Esophagus squamous epithelium (tissue), 5 donors: Measurements from ENCODE around the gene TTC21A. TPM values are rescaled to one million over a fixed set of nuclear protein-coding genes. Genes with fewer than 3 reads are reported as not detected.
A peak's percentile ranks its signal among the peaks of the same experiment; 100 is the strongest.

ENCODE experiments used
- DNase-seq: peaks from one replicate; lab custom pipeline; 2025; lab: John Stamatoyannopoulos, UW
- H3K27ac ChIP-seq, 4 donors: fragments of 200-600 bp; sonication (generic); one replicate each; pipeline ENCODE4 v1.5.1; 2016 to 2019; ENCODE audit warnings: mild to moderate bottlenecking in 1 of 4
- H3K27me3 ChIP-seq, 4 donors: fragments of 200-600 bp; sonication (generic); 1 replicate in 3 of 4; 2 replicates in 1 of 4; pipeline versions ENCODE4 v1.5.1 to v1.6.0; 2017 to 2021; ENCODE audit warnings: antibody characterized with exemption in 1 of 4
- H3K36me3 ChIP-seq, 3 donors: fragments of 200-600 bp; sonication (generic); one replicate each; pipeline ENCODE4 v1.5.1; 2016 to 2019
- H3K4me1 ChIP-seq, 3 donors: fragments of 200-600 bp; sonication (generic); one replicate each; pipeline ENCODE4 v1.5.1; 2017 to 2019
- H3K4me3 ChIP-seq, 4 donors: fragments of 200-600 bp; sonication (generic); 1 replicate in 3 of 4; 2 replicates in 1 of 4; pipeline ENCODE4 v1.5.1; 2016 to 2019; ENCODE audit warnings: mild to moderate bottlenecking in 2 of 4, moderate library complexity in 1 of 4
- H3K9me3 ChIP-seq, 3 donors: fragments of 200-600 bp; sonication (generic); one replicate each; pipeline ENCODE4 v1.5.1; 2016 to 2019
- CTCF ChIP-seq, 6 experiments: fragments of 450-650 bp in 4 of 6; fragments of 200-600 bp in 2 of 6; sonication (generic) in 2 of 6; IDR thresholded peaks; one replicate each; pipeline ENCODE4 v1.5.1; 2016 to 2019; ENCODE audit warnings: antibody characterized with exemption in 6 of 6, mild to moderate bottlenecking in 4 of 6, moderate library complexity in 4 of 6
- POLR2A ChIP-seq, 4 donors: fragments of 450-650 bp; IDR thresholded peaks; one replicate each; pipeline ENCODE4 v1.6.1; 2017; ENCODE audit warnings: antibody characterized with exemption in 4 of 4, mild to moderate bottlenecking in 4 of 4, moderate library complexity in 3 of 4
- WGBS, 2 donors: methylation state at CpG; one replicate each; pipeline ENCODE4 v1.1.5; 2018; 5-methylcytosine and 5-hydroxymethylcytosine counted together
- intact Hi-C: fragments of 100-400 bp; cut with DNase I; formaldehyde crosslinking; loops from one replicate; pipeline ENCODE4 v1.15.0; 2022
- total RNA-seq, 4 donors: library from RNA; depleted of rRNA; stranded (reverse); fragments of >200 nt; gene quantifications; one replicate each; pipeline ENCODE4 v1.1.0, GENCODE V29; 2016
- donor health status: DM: yes; HTN: yes; CAD: no.

Gene TTC21A
- total RNA-seq, 4 donors from 2014 or later: 1.6 to 2.9 (median 2.5) TPM

DNA sequence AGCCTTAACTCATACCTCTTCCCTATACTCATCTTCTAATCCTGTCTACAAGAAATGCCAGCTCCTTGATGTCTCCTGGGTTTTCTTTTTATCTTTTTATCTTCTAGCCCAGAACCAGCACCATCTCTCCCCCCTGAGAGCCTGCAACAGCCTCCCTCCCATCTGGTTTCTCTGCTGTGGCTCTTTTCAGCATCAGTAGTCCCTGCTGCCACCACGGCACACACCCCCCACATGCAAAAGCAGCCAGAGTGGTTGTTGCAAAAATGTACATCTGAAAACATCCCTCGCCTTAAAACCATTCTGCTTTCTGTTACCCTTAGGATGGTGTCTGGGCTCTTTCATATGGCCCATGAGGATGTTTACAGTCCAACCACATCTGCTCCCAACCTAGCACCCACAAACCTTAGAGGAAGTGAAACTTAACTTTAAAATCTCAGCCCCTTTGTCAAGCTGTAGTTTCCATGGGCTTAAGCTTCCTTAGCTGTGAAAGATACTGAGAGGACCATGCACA, 775 bp downstream of the TTC21A start:
- H3K27me3 ChIP-seq: no peaks in the 10 kb centered on the region
- H3K36me3 ChIP-seq: peaks cover 0 to 15% (median 0%) of the 10 kb centered on the region in 3 donors
- peaks cover 18 to 51% (median 24%) of the 10 kb centered on the region in 3 donors for H3K4me1 ChIP-seq
- no peak for DNase-seq
- H3K4me3 ChIP-seq: peak overlapping the region; percentile 74 to 99 (median 93)
- H3K9me3 ChIP-seq: no peaks in the 10 kb centered on the region
- peak overlapping the region; percentile 89 to 99 (median 96) for H3K27ac ChIP-seq
- intact Hi-C loops: loop anchor here (10.0 kb wide), 1 partner anchor 177 kb away; the partner anchor contains the start of gene CX3CR1
- 22 to 55% methylated on average over 2 of the region's 2 CpGs for WGBS, 2 donors
- no peak for TF ChIP-seq CTCF (IDR thresholded peaks at IDR 0.05)
- TF ChIP-seq POLR2A (IDR thresholded peaks at IDR 0.05): no peak

DNA sequence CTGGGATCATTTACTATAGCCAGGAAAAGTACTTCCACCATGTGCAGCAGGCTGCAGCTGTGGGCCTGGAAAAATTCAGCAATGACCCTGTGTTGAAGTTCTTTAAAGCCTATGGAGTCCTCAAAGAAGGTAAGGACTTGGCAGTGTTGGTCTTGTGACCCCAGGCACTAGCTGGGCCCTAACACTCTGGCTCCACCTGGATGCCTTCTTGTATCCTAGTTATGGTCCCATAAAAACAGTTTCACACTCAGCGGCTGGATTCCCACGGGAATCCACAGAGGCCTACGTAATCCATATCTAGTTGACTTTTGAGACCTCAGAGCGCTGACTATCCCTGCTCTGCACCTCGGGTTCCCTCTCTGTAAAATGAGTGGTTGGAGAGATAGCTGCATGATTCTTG, 1.6 kb downstream of the TTC21A start:
- Histone ChIP-seq H3K4me3 (no peak overlapping the region), H3K27ac (no peak overlapping the region), H3K36me3 (peaks cover 0 to 14% (median 0%) of the 10 kb centered on the region in 3 donors), H3K27me3 (no peaks in the 10 kb centered on the region), H3K4me1 (peaks cover 16 to 43% (median 24%) of the 10 kb centered on the region in 3 donors), H3K9me3 (no peaks in the 10 kb centered on the region)
- DNase-seq: no peak
- TF ChIP-seq CTCF (IDR thresholded peaks at IDR 0.05): no peak
- no peak for TF ChIP-seq POLR2A (IDR thresholded peaks at IDR 0.05)
- 90 to 96% methylated on average over 5 of the region's 5 CpGs for WGBS, 2 donors
- intact Hi-C loops: loop anchor here (10.0 kb wide), 1 partner anchor 176 kb away; the partner anchor contains the start of gene CX3CR1

DNA sequence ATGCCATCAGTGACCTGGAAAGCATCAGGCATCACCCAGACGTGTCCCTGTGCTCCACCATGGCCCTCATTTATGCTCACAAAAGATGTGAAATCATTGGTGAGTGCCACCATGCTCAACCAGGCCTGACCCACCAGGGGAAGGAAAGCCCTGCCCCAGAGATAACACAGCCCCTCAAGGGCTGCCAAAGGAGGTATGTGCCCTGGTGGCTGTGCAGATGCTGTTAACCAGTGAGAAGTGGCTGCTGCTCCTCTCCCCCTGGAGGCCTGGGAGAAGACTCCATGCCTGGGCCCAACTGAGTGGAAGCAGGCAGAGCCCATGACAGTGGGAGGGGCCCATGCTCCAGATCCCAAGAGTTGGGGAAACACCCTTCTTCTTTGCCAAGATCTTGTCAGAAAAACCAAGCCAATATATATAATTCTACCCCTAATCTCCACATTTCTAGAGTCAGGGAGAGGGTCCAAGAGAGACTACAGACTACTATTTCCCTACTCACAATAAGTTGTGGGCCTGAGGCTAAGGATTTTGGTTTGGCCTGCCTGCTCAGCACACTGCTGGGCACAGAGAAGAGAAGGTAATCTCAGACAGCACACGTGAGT, 2.7 kb downstream of the TTC21A start:
- Histone ChIP-seq H3K27me3 (no peaks in the 10 kb centered on the region), H3K4me3 (no peak overlapping the region), H3K9me3 (no peaks in the 10 kb centered on the region), H3K4me1 (peaks cover 10 to 33% (median 17%) of the 10 kb centered on the region in 3 donors), H3K27ac (no peak overlapping the region), H3K36me3 (peaks cover 0 to 14% (median 0%) of the 10 kb centered on the region in 3 donors)
- intact Hi-C loops: no loop called here
- no peak for TF ChIP-seq CTCF (IDR thresholded peaks at IDR 0.05)
- 20 to 83% methylated on average over 1 of the region's 2 CpGs for WGBS, 2 donors
- no peak for DNase-seq

- no peaks in the 10 kb centered on the region for H3K9me3 ChIP-seq
Observed at GRCh38 chr3:39112113-39112512, 4.6 kb downstream of the TTC21A start.

More at GRCh38 chr3:39112113-39112512, 4.6 kb downstream of the TTC21A start:
- peaks cover 0 to 14% (median 0%) of the 10 kb centered on the region in 3 donors for H3K36me3 ChIP-seq
- no peak overlapping the region for H3K27ac ChIP-seq
- no peak for TF ChIP-seq CTCF (IDR thresholded peaks at IDR 0.05)
- TF ChIP-seq POLR2A (IDR thresholded peaks at IDR 0.05): no peak
- no peak for DNase-seq
- peaks cover 0 to 16% (median 5%) of the 10 kb centered on the region in 3 donors for H3K4me1 ChIP-seq
- no peak overlapping the region for H3K4me3 ChIP-seq
- intact Hi-C loops: no loop called here
- 89 to 93% methylated on average over 2 to 3 of the region's 3 CpGs for WGBS, 2 donors
- H3K27me3 ChIP-seq: no peaks in the 10 kb centered on the region
